GM18907 (cell line): ENCODE results near the gene MDK.

Experiments
- ATAC-seq: cut with Tn5 transposase; IDR thresholded peaks from one replicate; pipeline ENCODE4 v1.9.1; 2021; ENCODE audit warnings: mild to moderate bottlenecking, moderate library complexity; ENCODE audit not compliant: unreplicated experiment

Gene MDK

GRCh38 chr11:46382646-46383403, 1.4 kb downstream of the MDK start:
- no peak for ATAC-seq

- ATAC-seq, result no peak
Observed at GRCh38 chr11:46383404-46383758, 1.9 kb downstream of the MDK start.

GRCh38 chr11:46383974-46384701, 2.7 kb downstream of the MDK start:
- no peak for ATAC-seq

GRCh38 chr11:46385169-46386004, 3.9 kb downstream of the MDK start:
- ATAC-seq, result no peak

GRCh38 chr11:46386005-46386578, 4.6 kb downstream of the MDK start:
- no peak for ATAC-seq

- ATAC-seq, result no peak
Observed at GRCh38 chr11:46386674-46387073, 5.2 kb downstream of the MDK start.

GRCh38 chr11:46387456-46387855, 6.0 kb downstream of the MDK start:
- no peak for ATAC-seq

GRCh38 chr11:46387919-46388618, 6.6 kb downstream of the MDK start:
- no peak for ATAC-seq

- ATAC-seq, result no peak
Observed at GRCh38 chr11:46388619-46389449, 7.4 kb downstream of the MDK start.

GRCh38 chr11:46389450-46390330, 8.2 kb downstream of the MDK start:
- peak; percentile 57 for ATAC-seq

GRCh38 chr11:46390331-46391171, 9.1 kb downstream of the MDK start:
- no peak for ATAC-seq

GRCh38 chr11:46391186-46391577, 9.7 kb downstream of the MDK start:
- ATAC-seq, result no peak

GRCh38 chr11:46391578-46392420, 10.3 kb downstream of the MDK start, which contains the start of gene CHRM4:
Gene CHRM4, minus strand, starts transcription at chr11:46391776. Its CDS starts 5,219 bp downstream, at chr11:46386557.
- ATAC-seq, result no peak

- ATAC-seq, result peak; percentile 64
Observed at GRCh38 chr11:46392421-46393230, 11.2 kb downstream of the MDK start.

GRCh38 chr11:46393231-46393616, 11.8 kb downstream of the MDK start:
- no peak for ATAC-seq

GRCh38 chr11:46393759-46394158, 12.3 kb downstream of the MDK start:
- ATAC-seq, result no peak
